ENCODE measurements around the gene BST2. TPM values are rescaled to one million over a fixed set of nuclear protein-coding genes. Genes with fewer than 3 reads are reported as not detected.

BST2 gene
- polyA plus RNA-seq (ENCODE audit: insufficient read length in 10 of 10), result 1 to 10 TPM; 4.5 to 8.3 (median 6.6) TPM
- long read RNA-seq, donor 1, transcript BST2-201 (5 exons, 1,019 nt), result major isoform, 7 of 8 reads
- long read RNA-seq, donor 1, partial matches to known transcripts, result 0 of 8 reads
- long read RNA-seq, donor 1, other reads (novel, unspliced or antisense), result 0 of 8 reads
- long read RNA-seq, donor 2, partial matches to known transcripts, result 0 of 1 reads
- long read RNA-seq, donor 2, other reads (novel, unspliced or antisense), result 0 of 1 reads
- long read RNA-seq, donor 3, result 0 reads
- long read RNA-seq, donor 4, partial matches to known transcripts, result 0 of 3 reads
- long read RNA-seq, donor 4, other reads (novel, unspliced or antisense), result 0 of 3 reads
- long read RNA-seq, donor 5, transcript BST2-201 (5 exons, 1,019 nt), result major isoform, 5 of 5 reads
- long read RNA-seq, donor 5, partial matches to known transcripts, result 0 of 5 reads
- long read RNA-seq, donor 5, other reads (novel, unspliced or antisense), result 0 of 5 reads
- long read RNA-seq, donor 6, transcript BST2-201 (5 exons, 1,019 nt), result major isoform, 6 of 6 reads
- long read RNA-seq, donor 6, partial matches to known transcripts, result 0 of 6 reads
- long read RNA-seq, donor 6, other reads (novel, unspliced or antisense), result 0 of 6 reads
- long read RNA-seq, donor 7, transcript BST2-201 (5 exons, 1,019 nt), result major isoform, 7 of 7 reads
- long read RNA-seq, donor 7, partial matches to known transcripts, result 0 of 7 reads
- long read RNA-seq, donor 7, other reads (novel, unspliced or antisense), result 0 of 7 reads
- long read RNA-seq, donor 8, partial matches to known transcripts, result 0 of 3 reads
- long read RNA-seq, donor 8, other reads (novel, unspliced or antisense), result 0 of 3 reads
- long read RNA-seq, donor 9, partial matches to known transcripts, result 0 of 3 reads
- long read RNA-seq, donor 9, other reads (novel, unspliced or antisense), result 0 of 3 reads

GRCh38 chr19:17405250-17406045 is at the start of gene BST2:
BST2 (minus strand) TSS chr19:17405630; CDS start chr19:17405575, 55 bp downstream.
- DNase-seq, result no peak

GRCh38 chr19:17454576-17455071 is 49.2 kb upstream of the BST2 start:
- no peak for DNase-seq

GRCh38 chr19:17451820-17452219 is 46.4 kb upstream of the BST2 start:
- no peak for DNase-seq

- DNase-seq, result no peak
These were observed 45.0 kb upstream of the BST2 start for GRCh38 chr19:17450264-17451075.

GRCh38 chr19:17448131-17448967 is 42.9 kb upstream of the BST2 start, which contains the start of gene TMEM221:
TMEM221 (minus strand) TSS chr19:17448668; CDS start chr19:17448462, 206 bp downstream.
- peak in 2 of 3 donors; percentile 51 to 72 for DNase-seq

- DNase-seq, result peak in 1 of 3 donors; percentile 13
These were observed 42.3 kb upstream of the BST2 start for GRCh38 chr19:17447704-17448130.

- no peak for DNase-seq
These were observed 40.2 kb upstream of the BST2 start for GRCh38 chr19:17445526-17446165.

- peak; percentile 56 to 85 (median 83) for DNase-seq
These were observed 36.0 kb upstream of the BST2 start for GRCh38 chr19:17441241-17442021.

GRCh38 chr19:17436874-17437267 is 31.4 kb upstream of the BST2 start:
- DNase-seq, result no peak

- DNase-seq, result no peak
These were observed 30.9 kb upstream of the BST2 start for GRCh38 chr19:17436094-17436873.

- no peak for DNase-seq
These were observed 29.8 kb upstream of the BST2 start for GRCh38 chr19:17435218-17435617.

- no peak for DNase-seq
These were observed 26.0 kb upstream of the BST2 start for GRCh38 chr19:17431417-17431816.

GRCh38 chr19:17429641-17430113 is 24.2 kb upstream of the BST2 start:
- peak in 2 of 3 donors; percentile 49 to 64 for DNase-seq

GRCh38 chr19:17424743-17425365 is 19.4 kb upstream of the BST2 start:
- peak in 2 of 3 donors; percentile 42 to 67 for DNase-seq

- DNase-seq, result no peak
These were observed 18.2 kb upstream of the BST2 start for GRCh38 chr19:17423429-17424208.

GRCh38 chr19:17421942-17422341 is 16.5 kb upstream of the BST2 start:
- no peak for DNase-seq

All from muscle of back (tissue), 13 donors.